PC-9 (cell line): ENCODE results near the gene DERL3. TPM values are rescaled to one million over a fixed set of nuclear protein-coding genes. Genes with fewer than 3 reads are reported as not detected.

Experiments
- BruUV-seq: library from RNA; stranded (reverse); fragments of 400-500 nt; replicated peaks from 2 replicates; lab custom pipeline; 2021; lab: Mats Ljungman, UMichigan
- CTCF ChIA-PET: fragments of 300-600 bp; sonication (Branson Sonifier 250); formaldehyde crosslinking; loops from one replicate; lab custom pipeline; 2022; ENCODE audit warnings: antibody characterized with exemption; lab: Charles Lee
- POLR2A ChIA-PET: fragments of 300-600 bp; sonication (Branson Sonifier 250); formaldehyde crosslinking; loops from one replicate; lab custom pipeline; 2022; ENCODE audit warnings: antibody characterized with exemption; ENCODE audit not compliant: unreplicated experiment; lab: Charles Lee
- DNase-seq, 2 experiments: peaks; one replicate each; pipeline versions ENCODE4 v3.0.0 to v3.0.0-alpha.2; 2015 to 2022; ENCODE audit warnings: mixed read lengths in 1 of 2
- H2AFZ ChIP-seq: fragments of 200-600 bp; sonication (generic); 2 replicates; pipeline ENCODE4 v1.8.1; 2017; ENCODE audit warnings: antibody characterized with exemption
- H3F3A ChIP-seq: fragments of 200-600 bp; sonication (generic); 2 replicates; pipeline ENCODE4 v1.8.1; 2017; ENCODE audit warnings: antibody characterized with exemption, mild to moderate bottlenecking, low read depth; ENCODE audit not compliant: insufficient read depth
- H3K27ac ChIP-seq: fragments of 200-600 bp; sonication (generic); 2 replicates; pipeline ENCODE4 v1.6.1; 2016; ENCODE audit warnings: mixed run types
- H3K27me3 ChIP-seq: fragments of 200-600 bp; sonication (generic); 2 replicates; pipeline ENCODE4 v1.6.1; 2016; ENCODE audit warnings: low read depth, mixed run types; ENCODE audit not compliant: insufficient read depth
- H3K36me3 ChIP-seq: fragments of 200-600 bp; sonication (generic); 2 replicates; pipeline ENCODE4 v1.6.1; 2016; ENCODE audit warnings: low read depth, mixed run types
- H3K4me1 ChIP-seq: fragments of 200-600 bp; sonication (generic); replicated peaks from 2 replicates; pipeline ENCODE4 v1.6.1; 2016; ENCODE audit warnings: mixed run types; ENCODE audit not compliant: insufficient read depth
- H3K4me2 ChIP-seq: fragments of 200-600 bp; sonication (generic); 2 replicates; pipeline ENCODE4 v1.6.1; 2017; ENCODE audit warnings: mixed run types
- H3K4me3 ChIP-seq: fragments of 200-600 bp; sonication (generic); 2 replicates; pipeline ENCODE4 v1.6.1; 2016; ENCODE audit warnings: mixed run types
- H3K79me2 ChIP-seq: fragments of 200-600 bp; sonication (generic); 2 replicates; pipeline ENCODE4 v1.6.1; 2017; ENCODE audit warnings: low read depth, mixed run types
- H3K9me2 ChIP-seq: fragments of 200-600 bp; sonication (generic); 2 replicates; pipeline ENCODE4 v1.8.1; 2017; ENCODE audit warnings: mild to moderate bottlenecking; ENCODE audit not compliant: insufficient read depth
- H3K9me3 ChIP-seq: fragments of 200-600 bp; sonication (generic); 2 replicates; pipeline ENCODE4 v1.8.1; 2016; ENCODE audit warnings: low read depth; ENCODE audit not compliant: insufficient read depth
- H4K20me1 ChIP-seq: fragments of 200-600 bp; sonication (generic); 2 replicates; pipeline ENCODE4 v1.8.1; 2017; ENCODE audit not compliant: insufficient read depth
- CTCF ChIP-seq: fragments of 200-600 bp; sonication (generic); conservative IDR thresholded peaks from 2 replicates; pipeline ENCODE4 v1.6.1; 2017; ENCODE audit warnings: mixed run types, antibody characterized with exemption, mild to moderate bottlenecking, moderate library complexity
- EZH2 ChIP-seq: fragments of 200-600 bp; sonication (generic); IDR thresholded peaks from 2 replicates; pipeline ENCODE4 v1.8.0; 2017; ENCODE audit warnings: antibody characterized with exemption, low read depth
- intact Hi-C: fragments of 100-400 bp; cut with micrococcal nuclease; formaldehyde crosslinking; loops from one replicate; pipeline ENCODE4 v1.10.0; 2022; ENCODE audit not compliant: unreplicated experiment
- total RNA-seq: library from RNA; stranded (reverse); gene quantifications from 2 replicates; pipeline ENCODE4 v1.2.3, GENCODE V29; 2021

DERL3 gene
- total RNA-seq, 1 experiment from 2014 or later = 0.41 TPM

GRCh38 chr22:23836281-23836680, 2.5 kb downstream of the DERL3 start:
- Histone ChIP-seq H3K79me2 (no peaks in the 10 kb centered on the region), H3K4me2 (no peak overlapping the region), H4K20me1 (peaks cover 8% of the 10 kb centered on the region), H3K36me3 (no peaks in the 10 kb centered on the region), H2AFZ (no peak overlapping the region), H3K9me3 (no peaks in the 10 kb centered on the region), H3K4me1 (no peaks in the 10 kb centered on the region), H3K9me2 (no peaks in the 10 kb centered on the region), H3K27me3 (no peaks in the 10 kb centered on the region), H3K27ac (no peak overlapping the region), H3F3A (no peaks in the 10 kb centered on the region; the same call in 1 of the 2 replicates), H3K4me3 (no peak overlapping the region)
- no peak for DNase-seq
- intact Hi-C loops = no loop called here
- BruUV-seq = no TSS peak
- TF ChIP-seq EZH2 (no peak), CTCF (no peak)
- CTCF ChIA-PET = interaction anchor here (0.6 kb wide), 1 partner anchor 492 kb away, joined by 4 read pairs; no protein-coding TSS in a partner anchor
- POLR2A ChIA-PET = interaction anchor here (0.7 kb wide), 1 partner anchor 21 kb away, joined by 6 read pairs; the partner anchor contains the start of gene SLC2A11

- no TSS peak for BruUV-seq
- no peak overlapping the region for H3K4me2 ChIP-seq
- intact Hi-C loops = no loop called here
- H3K4me1 ChIP-seq = no peaks in the 10 kb centered on the region
- TF ChIP-seq CTCF = no peak
- TF ChIP-seq EZH2 = no peak
- ChIA-PET CTCF (interaction anchor here (0.6 kb wide), 1 partner anchor 492 kb away, joined by 4 read pairs; no protein-coding TSS in a partner anchor), POLR2A (no interaction called here)
- no peak for DNase-seq
- H4K20me1 ChIP-seq = peaks cover 8% of the 10 kb centered on the region
- H3K79me2 ChIP-seq = no peaks in the 10 kb centered on the region
- no peaks in the 10 kb centered on the region for H3K27me3 ChIP-seq
- H3K27ac ChIP-seq = no peak overlapping the region
- H2AFZ ChIP-seq = no peak overlapping the region
- no peaks in the 10 kb centered on the region; the same call in 1 of the 2 replicates for H3F3A ChIP-seq
- no peaks in the 10 kb centered on the region for H3K9me3 ChIP-seq
- H3K9me2 ChIP-seq = no peaks in the 10 kb centered on the region
- no peaks in the 10 kb centered on the region for H3K36me3 ChIP-seq
- no peak overlapping the region for H3K4me3 ChIP-seq
Measured at GRCh38 chr22:23835484-23836144, 3.2 kb downstream of the DERL3 start.

- POLR2A ChIA-PET = no interaction called here
- Histone ChIP-seq H4K20me1 (peaks cover 10% of the 10 kb centered on the region), H2AFZ (no peak overlapping the region), H3F3A (no peaks in the 10 kb centered on the region; the same call in 1 of the 2 replicates), H3K9me3 (no peaks in the 10 kb centered on the region), H3K27me3 (no peaks in the 10 kb centered on the region), H3K9me2 (no peaks in the 10 kb centered on the region), H3K4me2 (no peak overlapping the region), H3K79me2 (no peaks in the 10 kb centered on the region), H3K27ac (no peak overlapping the region), H3K36me3 (no peaks in the 10 kb centered on the region), H3K4me1 (no peaks in the 10 kb centered on the region), H3K4me3 (no peak overlapping the region)
- intact Hi-C loops = no loop called here
- CTCF ChIA-PET = no interaction called here
- TF ChIP-seq CTCF (no peak), EZH2 (no peak)
- no peak for DNase-seq
- no TSS peak for BruUV-seq
Measured at GRCh38 chr22:23834793-23835483, 3.9 kb downstream of the DERL3 start.
